H9 (cell line): ENCODE results near the gene RARA. TPM values are rescaled to one million over a fixed set of nuclear protein-coding genes. Genes with fewer than 3 reads are reported as not detected.

ENCODE experiments used
- DNase-seq: peaks from one replicate; pipeline ENCODE4 v3.0.0-alpha.2; 2017
- H2AFZ ChIP-seq: one replicate; pipeline ENCODE4 v1.6.1; 2013; ENCODE audit warnings: mild to moderate bottlenecking, low read length, control low read depth, moderate library complexity
- H2AK5ac ChIP-seq: 2 replicates; pipeline ENCODE4 v1.6.1; 2013; ENCODE audit warnings: low read length, control low read depth, mixed read lengths; ENCODE audit not compliant: insufficient read length
- H2BK120ac ChIP-seq: one replicate; pipeline ENCODE4 v1.6.1; 2013; ENCODE audit warnings: low read depth, mild to moderate bottlenecking, low read length, control low read depth, inconsistent platforms; ENCODE audit not compliant: poor library complexity, severe bottlenecking
- H2BK12ac ChIP-seq: 2 replicates; pipeline ENCODE4 v1.6.1; 2013; ENCODE audit warnings: low read length, control low read depth, mixed read lengths, low read depth; ENCODE audit not compliant: insufficient read length
- H2BK15ac ChIP-seq: 2 replicates; pipeline ENCODE4 v1.6.1; 2013; ENCODE audit warnings: low read depth, low read length, control low read depth
- H2BK20ac ChIP-seq: one replicate; pipeline ENCODE4 v1.6.1; 2013; ENCODE audit warnings: low read depth, mild to moderate bottlenecking, low read length, control low read depth, inconsistent platforms; ENCODE audit not compliant: poor library complexity, severe bottlenecking
- H2BK5ac ChIP-seq: 2 replicates; pipeline ENCODE4 v1.6.1; 2013; ENCODE audit warnings: low read length, control low read depth, mixed read lengths; ENCODE audit not compliant: insufficient read length
- H3K14ac ChIP-seq: 2 replicates; pipeline ENCODE4 v1.6.1; 2013; ENCODE audit warnings: low read length, control low read depth; ENCODE audit not compliant: insufficient read depth
- H3K18ac ChIP-seq: 2 replicates; pipeline ENCODE4 v1.6.1; 2013; ENCODE audit warnings: low read depth, mild to moderate bottlenecking, mixed read lengths, low read length, control low read depth; ENCODE audit not compliant: insufficient read length
- H3K23ac ChIP-seq: 2 replicates; pipeline ENCODE4 v1.6.1; 2013; ENCODE audit warnings: low read length, control low read depth, mixed read lengths, low read depth; ENCODE audit not compliant: insufficient read length
- H3K23me2 ChIP-seq: 2 replicates; pipeline ENCODE4 v1.6.1; 2013; ENCODE audit warnings: low read depth, mild to moderate bottlenecking, mixed read lengths, low read length, control low read depth; ENCODE audit not compliant: insufficient read length, poor library complexity, severe bottlenecking
- H3K27ac ChIP-seq: 2 replicates; pipeline ENCODE4 v1.5.1; 2013; ENCODE audit warnings: low read length, control low read depth, mixed read lengths, low read depth; ENCODE audit not compliant: insufficient read length
- H3K27me3 ChIP-seq: 2 replicates; pipeline ENCODE4 v1.6.1; 2013; ENCODE audit warnings: low read length, control low read depth, inconsistent platforms; ENCODE audit not compliant: insufficient read depth
- H3K4ac ChIP-seq: 2 replicates; pipeline ENCODE4 v1.6.1; 2013; ENCODE audit warnings: low read depth, mild to moderate bottlenecking, control low read depth, inconsistent platforms, low read length, moderate library complexity
- H3K4me1 ChIP-seq: 2 replicates; pipeline ENCODE4 v1.6.1; 2013; ENCODE audit warnings: low read length, control low read depth, inconsistent platforms; ENCODE audit not compliant: insufficient read depth
- H3K4me2 ChIP-seq: 2 replicates; pipeline ENCODE4 v1.6.1; 2013; ENCODE audit warnings: low read length, control low read depth, mixed read lengths; ENCODE audit not compliant: insufficient read length, insufficient read depth
- H3K56ac ChIP-seq: 2 replicates; pipeline ENCODE4 v1.6.1; 2013; ENCODE audit warnings: low read depth, mild to moderate bottlenecking, mixed read lengths, low read length, control low read depth; ENCODE audit not compliant: insufficient read length
- H3K79me1 ChIP-seq: 2 replicates; pipeline ENCODE4 v1.6.1; 2013; ENCODE audit warnings: low read depth, mild to moderate bottlenecking, moderate library complexity, low read length, control low read depth, inconsistent platforms; ENCODE audit not compliant: insufficient read depth, poor library complexity, severe bottlenecking
- H3K79me2 ChIP-seq: 2 replicates; pipeline ENCODE4 v1.6.1; 2013; ENCODE audit warnings: low read length, control low read depth, inconsistent platforms; ENCODE audit not compliant: insufficient read depth
- H3K9ac ChIP-seq: 2 replicates; pipeline ENCODE4 v1.6.1; 2013; ENCODE audit warnings: low read length, control low read depth, mixed read lengths; ENCODE audit not compliant: insufficient read length; ENCODE audit errors: extremely low read depth
- H3K9me3 ChIP-seq: one replicate; pipeline ENCODE4 v1.6.1; 2013; ENCODE audit warnings: low read depth, low read length, inconsistent platforms; ENCODE audit not compliant: control insufficient read depth
- H3T11ph ChIP-seq: one replicate; pipeline ENCODE4 v1.6.1; 2013; ENCODE audit warnings: mild to moderate bottlenecking, low read length, control low read depth, inconsistent platforms
- H4K20me1 ChIP-seq: one replicate; pipeline ENCODE4 v1.6.1; 2013; ENCODE audit not compliant: control insufficient read depth, insufficient read length, insufficient read depth
- H4K5ac ChIP-seq: 2 replicates; pipeline ENCODE4 v1.6.1; 2013; ENCODE audit warnings: low read depth, mild to moderate bottlenecking, mixed read lengths, low read length, control low read depth; ENCODE audit not compliant: insufficient read length
- H4K8ac ChIP-seq: replicated peaks from 2 replicates; pipeline ENCODE4 v1.6.1; 2013; ENCODE audit warnings: low read length, control low read depth, mixed read lengths, low read depth; ENCODE audit not compliant: insufficient read length
- H4K91ac ChIP-seq: 2 replicates; pipeline ENCODE4 v1.6.1; 2013; ENCODE audit warnings: low read depth, mild to moderate bottlenecking, moderate library complexity, mixed read lengths, low read length, control low read depth; ENCODE audit not compliant: insufficient read length
- H3K27ac Mint-ChIP-seq, 3 experiments: 2 replicates in 2 of 3; 3 replicates in 1 of 3; pipeline ENCODE4 v1.8.0; 2020 to 2021; ENCODE audit warnings: mixed read lengths in 3 of 3, mild to moderate bottlenecking in 1 of 3, moderate library complexity in 1 of 3
- H3K27me3 Mint-ChIP-seq: 2 replicates; pipeline ENCODE4 v1.8.0; 2021; ENCODE audit warnings: low read depth, mild to moderate bottlenecking, moderate library complexity, mixed read lengths
- H3K36me3 Mint-ChIP-seq, 3 experiments: 2 replicates in 2 of 3; 3 replicates in 1 of 3; pipeline ENCODE4 v1.8.0; 2020 to 2021; ENCODE audit warnings: low read depth in 3 of 3, mixed read lengths in 3 of 3; ENCODE audit not compliant: insufficient read depth in 1 of 3
- H3K4me1 Mint-ChIP-seq, 2 experiments: 2 replicates each; pipeline ENCODE4 v1.8.0; 2020; ENCODE audit warnings: mixed read lengths in 2 of 2
- H3K4me3 Mint-ChIP-seq, 2 experiments: 2 replicates in 1 of 2; 3 replicates in 1 of 2; pipeline ENCODE4 v1.8.0; 2020 to 2021; ENCODE audit warnings: mild to moderate bottlenecking in 2 of 2, mixed read lengths in 2 of 2, moderate library complexity in 1 of 2
- H3K9me3 Mint-ChIP-seq, 2 experiments: 2 replicates in 1 of 2; 3 replicates in 1 of 2; pipeline ENCODE4 v1.8.0; 2020; ENCODE audit warnings: mild to moderate bottlenecking in 2 of 2, mixed read lengths in 2 of 2, moderate library complexity in 1 of 2
- WGBS: extraction: QIAGEN DNeasy Blood & Tissue Kit; methylation state at CpG from one replicate; pipeline ENCODE4 v1.1.7; 2013; ENCODE audit warnings: missing lambda C conversion rate, low lambda C conversion rate, mixed read lengths; ENCODE audit not compliant: insufficient read length; ENCODE audit errors: extremely low coverage; 5-methylcytosine and 5-hydroxymethylcytosine counted together
- total RNA-seq: library from RNA; stranded (reverse); gene quantifications from 2 replicates; pipeline ENCODE4 v1.2.1, GENCODE V29; 2021
- TF ChIP-seq, protein P1 (sequence below): fragments of 200-600 bp; sonication (generic); conservative IDR thresholded peaks from 3 replicates; pipeline ENCODE4 v1.8.0; 2021; ENCODE audit warnings: antibody characterized with exemption, mild to moderate bottlenecking

The RARA gene
- total RNA-seq, 1 experiment from 2014 or later = 17.6 TPM

GRCh38 chr17:40338058-40338457, 29.1 kb downstream of the RARA start:
- H3K4me2 ChIP-seq = no peak overlapping the region
- TF ChIP-seq, protein P1, sequence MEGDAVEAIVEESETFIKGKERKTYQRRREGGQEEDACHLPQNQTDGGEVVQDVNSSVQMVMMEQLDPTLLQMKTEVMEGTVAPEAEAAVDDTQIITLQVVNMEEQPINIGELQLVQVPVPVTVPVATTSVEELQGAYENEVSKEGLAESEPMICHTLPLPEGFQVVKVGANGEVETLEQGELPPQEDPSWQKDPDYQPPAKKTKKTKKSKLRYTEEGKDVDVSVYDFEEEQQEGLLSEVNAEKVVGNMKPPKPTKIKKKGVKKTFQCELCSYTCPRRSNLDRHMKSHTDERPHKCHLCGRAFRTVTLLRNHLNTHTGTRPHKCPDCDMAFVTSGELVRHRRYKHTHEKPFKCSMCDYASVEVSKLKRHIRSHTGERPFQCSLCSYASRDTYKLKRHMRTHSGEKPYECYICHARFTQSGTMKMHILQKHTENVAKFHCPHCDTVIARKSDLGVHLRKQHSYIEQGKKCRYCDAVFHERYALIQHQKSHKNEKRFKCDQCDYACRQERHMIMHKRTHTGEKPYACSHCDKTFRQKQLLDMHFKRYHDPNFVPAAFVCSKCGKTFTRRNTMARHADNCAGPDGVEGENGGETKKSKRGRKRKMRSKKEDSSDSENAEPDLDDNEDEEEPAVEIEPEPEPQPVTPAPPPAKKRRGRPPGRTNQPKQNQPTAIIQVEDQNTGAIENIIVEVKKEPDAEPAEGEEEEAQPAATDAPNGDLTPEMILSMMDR = no peak
- H3K9me3 ChIP-seq = no peaks in the 10 kb centered on the region
- H2BK12ac ChIP-seq = no peak overlapping the region
- H2BK120ac ChIP-seq = no peak overlapping the region
- peaks cover 2% of the 10 kb centered on the region; the same call in 1 of the 2 replicates for H3K4me1 ChIP-seq
- Mint-ChIP-seq H3K9me3 (no peaks in the 10 kb centered on the region), H3K4me1 (peaks cover 16 to 24% of the 10 kb centered on the region in 2 experiments), H3K27me3 (peaks cover 92% of the 10 kb centered on the region), H3K27ac (no peak overlapping the region), H3K4me3 (peak overlapping the region in 1 of 2 experiments; percentile 26; a peak in 1 of 5 replicates), H3K36me3 (peaks cover 0 to 6% (median 6%) of the 10 kb centered on the region in 3 experiments; a peak in 5 of 7 replicates)
- H3K27ac ChIP-seq = no peak overlapping the region
- no peak overlapping the region for H3K23ac ChIP-seq
- no peak overlapping the region for H2BK20ac ChIP-seq
- no peak overlapping the region for H3K4ac ChIP-seq
- H2BK15ac ChIP-seq = no peak overlapping the region
- H3K14ac ChIP-seq = no peak overlapping the region
- H3K79me2 ChIP-seq = no peaks in the 10 kb centered on the region
- H3K23me2 ChIP-seq = peaks cover 14% of the 10 kb centered on the region
- no peak overlapping the region for H2AK5ac ChIP-seq
- no peak overlapping the region for H2AFZ ChIP-seq
- H2BK5ac ChIP-seq = no peak overlapping the region
- no peak overlapping the region for H3T11ph ChIP-seq
- DNase-seq = no peak
- no peaks in the 10 kb centered on the region for H3K79me1 ChIP-seq
- H4K5ac ChIP-seq = no peak overlapping the region
- WGBS = no CpG with 5 or more reads among the region's 5 CpGs
- H3K56ac ChIP-seq = no peak overlapping the region
- H4K8ac ChIP-seq = no peak overlapping the region
- H3K9ac ChIP-seq = no peak overlapping the region
- H4K20me1 ChIP-seq = peaks cover 3% of the 10 kb centered on the region
- H3K18ac ChIP-seq = no peak overlapping the region
- H3K27me3 ChIP-seq = peaks cover 4% of the 10 kb centered on the region; the same call in 1 of the 2 replicates
- H4K91ac ChIP-seq = no peak overlapping the region
